ENCODE data around the gene ITSN2.

ITSN2 gene

DNA sequence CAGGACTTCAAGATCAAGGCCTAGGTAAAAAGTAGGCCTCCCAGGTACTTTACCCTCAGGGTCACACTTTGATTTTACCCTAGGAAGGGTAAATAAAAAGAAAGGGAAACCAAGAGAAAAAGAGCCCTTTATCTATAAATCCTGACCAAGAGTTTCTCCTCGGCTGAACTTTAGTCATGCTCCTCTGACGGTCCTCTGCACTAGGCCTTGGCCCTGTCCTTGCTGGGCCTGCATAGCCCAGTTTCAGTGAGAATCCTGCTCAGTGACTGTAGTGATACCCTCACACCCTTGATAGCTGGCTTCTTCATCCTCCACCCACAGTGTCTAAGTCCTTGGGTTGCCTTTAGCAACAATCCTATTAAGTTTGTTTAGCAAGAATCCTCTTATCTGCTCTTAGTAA is 20.5 kb upstream of the ITSN2 start:
- TF ChIP-seq, protein P1, sequence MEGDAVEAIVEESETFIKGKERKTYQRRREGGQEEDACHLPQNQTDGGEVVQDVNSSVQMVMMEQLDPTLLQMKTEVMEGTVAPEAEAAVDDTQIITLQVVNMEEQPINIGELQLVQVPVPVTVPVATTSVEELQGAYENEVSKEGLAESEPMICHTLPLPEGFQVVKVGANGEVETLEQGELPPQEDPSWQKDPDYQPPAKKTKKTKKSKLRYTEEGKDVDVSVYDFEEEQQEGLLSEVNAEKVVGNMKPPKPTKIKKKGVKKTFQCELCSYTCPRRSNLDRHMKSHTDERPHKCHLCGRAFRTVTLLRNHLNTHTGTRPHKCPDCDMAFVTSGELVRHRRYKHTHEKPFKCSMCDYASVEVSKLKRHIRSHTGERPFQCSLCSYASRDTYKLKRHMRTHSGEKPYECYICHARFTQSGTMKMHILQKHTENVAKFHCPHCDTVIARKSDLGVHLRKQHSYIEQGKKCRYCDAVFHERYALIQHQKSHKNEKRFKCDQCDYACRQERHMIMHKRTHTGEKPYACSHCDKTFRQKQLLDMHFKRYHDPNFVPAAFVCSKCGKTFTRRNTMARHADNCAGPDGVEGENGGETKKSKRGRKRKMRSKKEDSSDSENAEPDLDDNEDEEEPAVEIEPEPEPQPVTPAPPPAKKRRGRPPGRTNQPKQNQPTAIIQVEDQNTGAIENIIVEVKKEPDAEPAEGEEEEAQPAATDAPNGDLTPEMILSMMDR (conservative IDR thresholded peaks at IDR 0.05; ENCODE audit: low read depth, low read length): no peak
- H3K4me2 ChIP-seq: no peak overlapping the region
- no peaks in the 10 kb centered on the region for H3K36me3 ChIP-seq (ENCODE audit: insufficient read depth)
- no peaks in the 10 kb centered on the region for H3K27me3 ChIP-seq (ENCODE audit: insufficient read depth, low read depth)
- no peaks in the 10 kb centered on the region for H4K20me1 ChIP-seq (ENCODE audit: insufficient read depth)
- no peak overlapping the region for H3K4me3 ChIP-seq (IDR thresholded peaks at IDR 0.05; ENCODE audit: insufficient read depth, low read depth, low read length)
- H3K79me2 ChIP-seq (ENCODE audit: insufficient read depth, low read depth): no peaks in the 10 kb centered on the region
- H3K4me1 ChIP-seq (ENCODE audit: low read depth, poor library complexity, severe bottlenecking): no peaks in the 10 kb centered on the region
- no peak overlapping the region for H2AFZ ChIP-seq (ENCODE audit: low read depth)
- no peak overlapping the region for H3K27ac ChIP-seq
- H3K9ac ChIP-seq: no peak overlapping the region

DNA sequence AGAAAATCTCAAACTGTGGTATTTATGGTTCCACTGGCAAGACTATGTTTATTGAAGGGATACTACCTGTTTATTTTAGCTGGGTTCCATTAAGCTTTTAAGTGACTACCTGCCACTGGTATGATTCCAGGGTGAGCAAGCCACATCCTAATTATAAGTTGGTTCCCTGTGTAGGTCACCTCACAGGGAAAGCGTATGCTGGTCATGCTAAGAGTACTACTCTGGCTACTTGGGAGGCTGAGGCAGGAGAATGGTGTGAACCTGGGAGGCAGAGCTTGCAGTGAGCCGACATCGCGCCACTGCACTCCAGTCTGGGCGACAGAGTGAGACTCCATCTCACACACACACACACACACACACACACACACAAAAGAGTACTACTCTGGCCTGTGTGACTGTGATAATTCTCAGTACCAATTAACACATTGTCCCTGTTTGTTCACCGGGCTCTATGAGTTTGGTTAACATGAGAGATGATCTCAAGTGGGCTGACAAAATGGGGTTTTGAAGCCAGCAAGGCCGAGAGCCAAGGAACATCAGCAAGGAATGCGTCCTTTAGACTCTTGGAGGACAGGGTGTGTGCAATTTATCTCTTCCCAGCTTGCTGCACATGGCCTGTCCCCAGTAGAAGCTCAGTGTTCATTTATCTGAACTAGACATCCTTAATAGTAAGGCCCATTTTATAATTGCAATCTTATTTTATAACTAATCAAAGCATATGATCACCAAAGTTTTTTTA is 15.2 kb upstream of the ITSN2 start:
- H3K4me3 ChIP-seq (IDR thresholded peaks at IDR 0.05; ENCODE audit: insufficient read depth, low read depth, low read length): no peak overlapping the region
- no peak overlapping the region for H3K9ac ChIP-seq
- TF ChIP-seq, protein P1 (conservative IDR thresholded peaks at IDR 0.05; ENCODE audit: low read depth, low read length): no peak
- no peaks in the 10 kb centered on the region for H3K4me1 ChIP-seq (ENCODE audit: low read depth, poor library complexity, severe bottlenecking)
- no peaks in the 10 kb centered on the region for H4K20me1 ChIP-seq (ENCODE audit: insufficient read depth)
- H3K27ac ChIP-seq: no peak overlapping the region
- no peaks in the 10 kb centered on the region for H3K36me3 ChIP-seq (ENCODE audit: insufficient read depth)
- no peak overlapping the region for H2AFZ ChIP-seq (ENCODE audit: low read depth)
- H3K79me2 ChIP-seq (ENCODE audit: insufficient read depth, low read depth): no peaks in the 10 kb centered on the region
- no peak overlapping the region for H3K4me2 ChIP-seq
- H3K27me3 ChIP-seq (ENCODE audit: insufficient read depth, low read depth): no peaks in the 10 kb centered on the region

DNA sequence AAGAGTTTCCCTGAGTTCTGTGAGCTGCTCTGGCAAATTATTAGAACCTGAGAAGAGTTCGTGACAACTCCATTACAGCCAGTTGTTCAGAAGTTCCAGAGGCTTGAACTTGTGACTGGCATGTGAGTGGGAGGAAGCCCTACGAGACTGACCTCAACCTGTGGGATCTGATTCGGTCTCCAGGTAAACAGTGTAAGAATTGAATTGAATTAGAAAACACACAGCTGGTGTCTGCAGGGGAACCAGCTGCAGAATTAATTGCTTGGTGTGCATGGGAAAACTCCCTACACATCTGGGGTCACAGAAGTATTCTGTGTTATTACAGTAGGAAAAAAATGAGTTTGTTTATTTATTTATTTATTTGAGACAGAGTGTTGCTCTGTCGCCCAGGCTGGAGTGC is 14.0 kb upstream of the ITSN2 start:
- no peak overlapping the region for H3K4me2 ChIP-seq
- no peaks in the 10 kb centered on the region for H3K27me3 ChIP-seq (ENCODE audit: insufficient read depth, low read depth)
- no peak overlapping the region for H3K9ac ChIP-seq
- no peaks in the 10 kb centered on the region for H3K79me2 ChIP-seq (ENCODE audit: insufficient read depth, low read depth)
- no peak overlapping the region for H2AFZ ChIP-seq (ENCODE audit: low read depth)
- H3K36me3 ChIP-seq (ENCODE audit: insufficient read depth): no peaks in the 10 kb centered on the region
- H3K4me1 ChIP-seq (ENCODE audit: low read depth, poor library complexity, severe bottlenecking): no peaks in the 10 kb centered on the region
- TF ChIP-seq, protein P1 (conservative IDR thresholded peaks at IDR 0.05; ENCODE audit: low read depth, low read length): no peak
- H4K20me1 ChIP-seq (ENCODE audit: insufficient read depth): no peaks in the 10 kb centered on the region
- no peak overlapping the region for H3K27ac ChIP-seq
- no peak overlapping the region for H3K4me3 ChIP-seq (IDR thresholded peaks at IDR 0.05; ENCODE audit: insufficient read depth, low read depth, low read length)

DNA sequence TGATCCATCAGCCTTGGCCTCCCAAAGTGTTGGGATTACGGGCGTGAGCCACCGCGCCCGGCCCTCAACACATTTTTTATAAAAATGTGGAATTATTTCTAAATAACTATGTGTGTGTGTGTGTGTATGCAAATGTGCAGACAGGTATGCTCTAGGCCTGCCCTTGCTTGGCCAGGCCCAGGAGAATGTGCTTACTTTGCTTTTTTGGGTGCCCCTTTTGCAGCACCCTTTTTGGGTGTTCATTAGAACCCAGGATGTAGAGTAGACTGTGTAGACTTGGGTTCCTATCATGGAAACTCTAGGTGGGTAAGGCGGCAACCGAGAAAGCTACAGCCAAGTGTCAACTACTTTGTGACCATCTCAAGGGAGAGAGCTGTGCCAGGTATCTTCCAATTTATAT is 11.7 kb upstream of the ITSN2 start:
- Histone ChIP-seq H2AFZ (ENCODE audit: low read depth) (no peak overlapping the region), H3K27ac (no peak overlapping the region)
- TF ChIP-seq, protein P1 (conservative IDR thresholded peaks at IDR 0.05; ENCODE audit: low read depth, low read length): no peak

More for the DNA sequence above, 11.7 kb upstream of the ITSN2 start:
- Histone ChIP-seq H3K4me1 (ENCODE audit: low read depth, poor library complexity, severe bottlenecking) (no peaks in the 10 kb centered on the region), H3K79me2 (ENCODE audit: insufficient read depth, low read depth) (no peaks in the 10 kb centered on the region), H3K27me3 (ENCODE audit: insufficient read depth, low read depth) (no peaks in the 10 kb centered on the region), H3K9ac (no peak overlapping the region), H3K4me3 (IDR thresholded peaks at IDR 0.05; ENCODE audit: insufficient read depth, low read depth, low read length) (no peak overlapping the region), H4K20me1 (ENCODE audit: insufficient read depth) (no peaks in the 10 kb centered on the region), H3K36me3 (ENCODE audit: insufficient read depth) (no peaks in the 10 kb centered on the region), H3K4me2 (no peak overlapping the region)

Data from KMS-11 (cell line).